Gastrocnemius medialis (tissue), 4 donors: ENCODE measurements around the gene REXO4. TPM values are rescaled to one million over a fixed set of nuclear protein-coding genes. Genes with fewer than 3 reads are reported as not detected.

Experiments used
- ATAC-seq, 2 donors: fragments of 150-250 bp; one replicate each; pipeline ENCODE4 v1.9.1; 2016
- DNase-seq, 2 donors: peaks; one replicate each; pipeline ENCODE4 v3.0.0-alpha.2; 2019
- H3K27ac ChIP-seq, 4 donors: fragments of 200-600 bp; sonication (generic); 1 replicate in 1 of 4; 2 replicates in 3 of 4; pipeline ENCODE4 v1.5.1; 2016 to 2018; ENCODE audit warnings: mild to moderate bottlenecking in 2 of 4, moderate library complexity in 1 of 4
- H3K27me3 ChIP-seq, 3 donors: fragments of 200-600 bp; sonication (generic) in 2 of 3; 1 replicate in 1 of 3; 2 replicates in 2 of 3; pipeline versions ENCODE4 v1.5.1 to v1.6.0; 2016 to 2019; ENCODE audit warnings: mild to moderate bottlenecking in 1 of 3, moderate library complexity in 1 of 3
- H3K36me3 ChIP-seq, 2 donors: fragments of 200-600 bp; sonication (generic) in 1 of 2; one replicate each; pipeline ENCODE4 v1.5.1; 2017 to 2018
- H3K4me1 ChIP-seq, 2 donors: fragments of 200-600 bp; sonication (generic) in 1 of 2; one replicate each; pipeline ENCODE4 v1.5.1; 2016 to 2017; ENCODE audit warnings: mild to moderate bottlenecking in 2 of 2
- H3K4me3 ChIP-seq, 4 donors: fragments of 200-600 bp; sonication (generic) in 3 of 4; 1 replicate in 1 of 4; 2 replicates in 3 of 4; pipeline ENCODE4 v1.5.1; 2016 to 2019; ENCODE audit warnings: mild to moderate bottlenecking in 2 of 4
- H3K9me3 ChIP-seq, 3 donors: fragments of 200-600 bp; sonication (generic) in 2 of 3; 1 replicate in 1 of 3; 2 replicates in 2 of 3; pipeline ENCODE4 v1.5.1; 2016 to 2019
- CTCF ChIP-seq, 5 experiments: fragments of 450-650 bp in 3 of 5; fragments of 200-600 bp in 2 of 5; sonication (generic) in 2 of 5; IDR thresholded peaks in 4 of 5; conservative IDR thresholded peaks in 1 of 5; 1 replicate in 4 of 5; 2 replicates in 1 of 5; pipeline ENCODE4 v1.5.1; 2016 to 2019; ENCODE audit warnings: antibody characterized with exemption in 5 of 5, mild to moderate bottlenecking in 3 of 5, moderate library complexity in 3 of 5
- POLR2A ChIP-seq, 2 donors: fragments of 450-650 bp; IDR thresholded peaks; one replicate each; pipeline ENCODE4 v1.6.1; 2017; ENCODE audit warnings: antibody characterized with exemption in 2 of 2, mild to moderate bottlenecking in 2 of 2, moderate library complexity in 2 of 2
- in situ Hi-C, 4 donors: fragments of 200-750 bp; cut with MboI; loops; one replicate each; pipeline versions ENCODE4 v1.15.0 to v1.8.0; 2017; ENCODE audit warnings: low sequenced_read_pairs in 4 of 4
- intact Hi-C: fragments of 100-400 bp; cut with DNase I; formaldehyde crosslinking; loops from one replicate; pipeline ENCODE4 v1.15.1; 2023; ENCODE audit warnings: low total_unique reads
- total RNA-seq, 4 donors: library from RNA; depleted of rRNA; stranded (reverse); fragments of >200 nt; gene quantifications; one replicate each; pipeline versions ENCODE4 v1.1.0 to v1.2.3, GENCODE V29; 2016

Gene REXO4
- total RNA-seq, 4 donors from 2014 or later = 26.1 to 42.5 (median 34.6) TPM

GRCh38 chr9:133390713-133391112 lies 27.1 kb downstream of the REXO4 start:
- TF ChIP-seq POLR2A (IDR thresholded peaks at IDR 0.05) (no peak), CTCF (IDR thresholded peaks at IDR 0.05 in 4 of 5, conservative IDR thresholded peaks at IDR 0.05 in 1 of 5) (no peak)
- Histone ChIP-seq H3K4me3 (no peak overlapping the region), H3K27me3 (peaks cover 7 to 21% (median 20%) of the 10 kb centered on the region in 3 donors), H3K27ac (no peak overlapping the region), H3K36me3 (no peaks in the 10 kb centered on the region), H3K4me1 (no peaks in the 10 kb centered on the region), H3K9me3 (no peaks in the 10 kb centered on the region)
- DNase-seq = no peak
- in situ Hi-C loops (no loop called here), intact Hi-C loops (no loop called here)
- no peak for ATAC-seq

GRCh38 chr9:133389562-133389961 lies 28.2 kb downstream of the REXO4 start:
- no peaks in the 10 kb centered on the region for H3K36me3 ChIP-seq
- no peak overlapping the region for H3K4me3 ChIP-seq
- DNase-seq = no peak
- no peaks in the 10 kb centered on the region for H3K4me1 ChIP-seq
- intact Hi-C loops = no loop called here
- peaks cover 2 to 12% (median 10%) of the 10 kb centered on the region in 3 donors for H3K27me3 ChIP-seq
- no peaks in the 10 kb centered on the region for H3K9me3 ChIP-seq
- H3K27ac ChIP-seq = no peak overlapping the region
- in situ Hi-C loops = no loop called here
- TF ChIP-seq POLR2A (IDR thresholded peaks at IDR 0.05) (no peak), CTCF (IDR thresholded peaks at IDR 0.05 in 4 of 5, conservative IDR thresholded peaks at IDR 0.05 in 1 of 5) (no peak)
- ATAC-seq = no peak

DNA sequence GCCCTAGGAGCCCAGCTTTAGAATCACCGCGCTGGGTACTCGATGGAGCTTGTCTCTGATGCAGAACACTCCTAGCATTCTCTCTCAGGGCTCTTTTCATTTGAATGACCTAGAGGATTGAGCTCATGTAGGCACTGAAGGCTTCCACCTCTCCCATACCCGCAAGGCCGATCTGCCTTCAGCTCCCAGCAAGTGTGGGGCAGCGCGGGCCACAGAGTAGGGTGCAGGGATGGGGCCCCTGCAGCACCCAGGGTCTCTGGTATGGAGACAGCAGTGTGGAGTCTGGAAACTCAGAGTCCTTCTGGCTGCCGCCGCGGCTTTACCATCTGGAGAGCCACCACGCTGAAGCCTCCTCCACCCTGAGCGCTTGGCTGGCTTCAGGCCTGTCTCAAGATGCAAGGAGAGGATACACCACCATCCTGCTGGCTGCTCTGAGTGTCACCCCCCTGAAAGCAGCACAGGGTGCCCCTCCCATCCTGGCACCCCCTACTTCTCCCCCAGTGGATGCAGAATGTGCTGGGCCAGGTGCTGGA lies 28.7 kb downstream of the REXO4 start:
- TF ChIP-seq CTCF (IDR thresholded peaks at IDR 0.05 in 4 of 5, conservative IDR thresholded peaks at IDR 0.05 in 1 of 5) (no peak), POLR2A (IDR thresholded peaks at IDR 0.05) (no peak)
- intact Hi-C loops = no loop called here
- Histone ChIP-seq H3K9me3 (no peaks in the 10 kb centered on the region), H3K36me3 (no peaks in the 10 kb centered on the region), H3K4me1 (no peaks in the 10 kb centered on the region), H3K27ac (no peak overlapping the region), H3K27me3 (peaks cover 0 to 8% (median 5%) of the 10 kb centered on the region in 3 donors), H3K4me3 (no peak overlapping the region)
- DNase-seq = no peak
- in situ Hi-C loops = no loop called here
- no peak for ATAC-seq

DNA sequence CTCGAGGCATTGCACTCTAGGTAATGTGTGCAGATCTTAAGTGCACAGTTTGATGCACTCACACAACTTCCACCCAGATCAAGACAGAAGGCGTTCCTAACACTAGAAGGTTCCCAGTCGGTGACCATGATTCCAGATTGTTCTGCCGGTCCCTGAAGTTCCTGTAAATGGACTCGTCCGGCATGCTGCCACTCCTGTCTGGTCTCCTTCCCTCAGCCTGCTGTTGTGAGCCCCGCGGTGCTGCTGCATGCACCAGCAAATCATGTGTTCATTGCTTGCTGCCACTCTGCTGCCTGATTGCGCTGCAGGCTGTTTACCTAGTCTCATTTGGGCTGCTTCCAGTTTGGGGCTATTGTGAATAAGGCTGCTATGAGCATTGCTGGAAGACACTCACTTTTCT lies 30.1 kb downstream of the REXO4 start:
- no peaks in the 10 kb centered on the region for H3K9me3 ChIP-seq
- in situ Hi-C loops (no loop called here), intact Hi-C loops (no loop called here)
- H3K36me3 ChIP-seq = no peaks in the 10 kb centered on the region
- peaks cover 0 to 8% (median 0%) of the 10 kb centered on the region in 3 donors for H3K27me3 ChIP-seq
- no peak for TF ChIP-seq CTCF (IDR thresholded peaks at IDR 0.05 in 4 of 5, conservative IDR thresholded peaks at IDR 0.05 in 1 of 5)
- no peak for TF ChIP-seq POLR2A (IDR thresholded peaks at IDR 0.05)
- H3K4me3 ChIP-seq = no peak overlapping the region
- H3K4me1 ChIP-seq = no peaks in the 10 kb centered on the region
- H3K27ac ChIP-seq = no peak overlapping the region
- ATAC-seq = no peak
- DNase-seq = no peak

DNA sequence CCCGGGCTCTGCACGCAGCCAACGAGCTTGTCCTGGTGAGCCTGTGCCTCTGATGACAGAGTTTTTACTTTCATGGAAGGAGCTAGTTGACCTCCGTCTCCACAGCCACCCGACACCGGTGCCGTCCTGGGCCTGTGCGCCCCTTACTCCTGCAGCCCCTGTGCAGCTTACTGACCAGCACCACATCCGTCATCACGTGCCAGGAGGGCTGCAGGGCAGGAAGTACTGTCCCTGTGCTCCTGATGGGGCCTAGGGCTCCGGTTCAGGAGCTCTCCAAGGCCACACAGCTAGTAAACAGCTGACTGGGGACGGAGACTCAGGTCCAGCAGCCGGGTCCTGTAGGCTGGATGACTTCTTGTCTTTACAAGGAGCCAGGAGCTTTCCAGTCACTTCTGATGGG lies 31.5 kb downstream of the REXO4 start:
- TF ChIP-seq POLR2A (IDR thresholded peaks at IDR 0.05) (no peak), CTCF (IDR thresholded peaks at IDR 0.05 in 4 of 5, conservative IDR thresholded peaks at IDR 0.05 in 1 of 5) (no peak)
- no peak overlapping the region for H3K27ac ChIP-seq

More for the DNA sequence above, 31.5 kb downstream of the REXO4 start:
- intact Hi-C loops = no loop called here
- DNase-seq (no peak), ATAC-seq (no peak)
- Histone ChIP-seq H3K27me3 (peaks cover 0 to 8% (median 0%) of the 10 kb centered on the region in 3 donors), H3K9me3 (no peaks in the 10 kb centered on the region), H3K4me3 (no peak overlapping the region), H3K4me1 (no peaks in the 10 kb centered on the region), H3K36me3 (no peaks in the 10 kb centered on the region)
- in situ Hi-C loops = no loop called here
